ENCODE measurements around the gene TMEM171. TPM values are rescaled to one million over a fixed set of nuclear protein-coding genes. Genes with fewer than 3 reads are reported as not detected.

Gene TMEM171
- total RNA-seq, 1 donor from 2014 or later = 31.8 TPM

- H3K4me3 Mint-ChIP-seq (ENCODE audit: unreplicated experiment) = peak overlapping the region; percentile 40
- no peak for TF ChIP-seq CTCF (IDR thresholded peaks at IDR 0.05)
- H3K27ac Mint-ChIP-seq (ENCODE audit: unreplicated experiment) = peak overlapping the region; percentile 31
- H3K4me1 Mint-ChIP-seq (ENCODE audit: unreplicated experiment) = peaks cover 61% of the 10 kb centered on the region
- no peaks in the 10 kb centered on the region for H3K27me3 Mint-ChIP-seq (ENCODE audit: unreplicated experiment)
- peak; percentile 68 for DNase-seq (ENCODE audit: extremely low spot score, unreplicated experiment)
- no peaks in the 10 kb centered on the region for H3K9me3 Mint-ChIP-seq (ENCODE audit: unreplicated experiment)
- H3K36me3 Mint-ChIP-seq (ENCODE audit: unreplicated experiment) = peaks cover 35% of the 10 kb centered on the region
Observed at GRCh38 chr5:73122875-73123810, 2.8 kb downstream of the TMEM171 start.

- Mint-ChIP-seq H3K27me3 (ENCODE audit: unreplicated experiment) (no peaks in the 10 kb centered on the region), H3K4me3 (ENCODE audit: unreplicated experiment) (no peak overlapping the region), H3K9me3 (ENCODE audit: unreplicated experiment) (no peaks in the 10 kb centered on the region), H3K36me3 (ENCODE audit: unreplicated experiment) (peaks cover 52% of the 10 kb centered on the region), H3K27ac (ENCODE audit: unreplicated experiment) (no peak overlapping the region), H3K4me1 (ENCODE audit: unreplicated experiment) (peaks cover 45% of the 10 kb centered on the region)
- peak; percentile 36 for DNase-seq (ENCODE audit: extremely low spot score, unreplicated experiment)
- TF ChIP-seq CTCF (IDR thresholded peaks at IDR 0.05) = no peak
Observed at GRCh38 chr5:73125289-73125688, 4.9 kb downstream of the TMEM171 start.

GRCh38 chr5:73126381-73126780 lies 6.0 kb downstream of the TMEM171 start:
- peak; percentile 49 for DNase-seq (ENCODE audit: extremely low spot score, unreplicated experiment)
- no peak overlapping the region for H3K27ac Mint-ChIP-seq (ENCODE audit: unreplicated experiment)
- TF ChIP-seq CTCF (IDR thresholded peaks at IDR 0.05) = no peak
- H3K4me1 Mint-ChIP-seq (ENCODE audit: unreplicated experiment) = peaks cover 38% of the 10 kb centered on the region
- no peak overlapping the region for H3K4me3 Mint-ChIP-seq (ENCODE audit: unreplicated experiment)
- no peaks in the 10 kb centered on the region for H3K9me3 Mint-ChIP-seq (ENCODE audit: unreplicated experiment)
- no peaks in the 10 kb centered on the region for H3K27me3 Mint-ChIP-seq (ENCODE audit: unreplicated experiment)
- peaks cover 59% of the 10 kb centered on the region for H3K36me3 Mint-ChIP-seq (ENCODE audit: unreplicated experiment)

DNA sequence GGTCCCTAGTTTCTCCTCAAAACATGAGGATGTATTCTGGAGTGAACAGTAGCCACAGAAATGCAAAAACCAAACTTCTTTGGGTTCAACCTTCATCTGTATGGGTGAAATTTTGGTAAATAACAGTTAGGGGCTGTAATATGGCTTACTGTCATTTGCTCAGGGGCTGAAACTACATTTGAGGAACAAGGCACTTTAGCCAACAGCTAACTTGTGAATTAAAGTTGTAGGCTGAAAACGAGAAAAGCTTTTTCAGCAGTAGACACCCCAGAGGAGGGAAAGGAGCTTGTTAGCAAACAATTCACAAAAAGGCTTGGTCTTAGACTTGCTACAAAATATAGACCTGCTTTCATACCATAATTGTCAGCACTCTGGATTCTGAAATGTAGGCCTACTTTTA lies 6.6 kb downstream of the TMEM171 start:
- TF ChIP-seq CTCF (IDR thresholded peaks at IDR 0.05) = no peak
- H3K27ac Mint-ChIP-seq (ENCODE audit: unreplicated experiment) = no peak overlapping the region
- no peaks in the 10 kb centered on the region for H3K9me3 Mint-ChIP-seq (ENCODE audit: unreplicated experiment)
- no peaks in the 10 kb centered on the region for H3K27me3 Mint-ChIP-seq (ENCODE audit: unreplicated experiment)
- DNase-seq (ENCODE audit: extremely low spot score, unreplicated experiment) = no peak
- H3K4me1 Mint-ChIP-seq (ENCODE audit: unreplicated experiment) = peaks cover 32% of the 10 kb centered on the region
- H3K36me3 Mint-ChIP-seq (ENCODE audit: unreplicated experiment) = peaks cover 61% of the 10 kb centered on the region
- no peak overlapping the region for H3K4me3 Mint-ChIP-seq (ENCODE audit: unreplicated experiment)

GRCh38 chr5:73129143-73129542 lies 8.8 kb downstream of the TMEM171 start:
- H3K4me1 Mint-ChIP-seq (ENCODE audit: unreplicated experiment) = peaks cover 14% of the 10 kb centered on the region
- H3K4me3 Mint-ChIP-seq (ENCODE audit: unreplicated experiment) = no peak overlapping the region
- H3K9me3 Mint-ChIP-seq (ENCODE audit: unreplicated experiment) = no peaks in the 10 kb centered on the region
- H3K27ac Mint-ChIP-seq (ENCODE audit: unreplicated experiment) = no peak overlapping the region
- peak; percentile 6 for DNase-seq (ENCODE audit: extremely low spot score, unreplicated experiment)
- no peaks in the 10 kb centered on the region for H3K27me3 Mint-ChIP-seq (ENCODE audit: unreplicated experiment)
- no peak for TF ChIP-seq CTCF (IDR thresholded peaks at IDR 0.05)
- H3K36me3 Mint-ChIP-seq (ENCODE audit: unreplicated experiment) = peaks cover 51% of the 10 kb centered on the region

Measured in osteocyte (in vitro differentiated cells).